OCI-LY1 (cell line): ENCODE results near the gene NMBR.
A peak's percentile ranks its signal among the peaks of the same experiment; 100 is the strongest.
"Not testable (repeated sequence)": the region's sequence is repeated elsewhere in the genome, so short reads cannot be mapped to it uniquely, and the experiment has no call there.

ENCODE experiments used
- H2AFZ ChIP-seq: fragments of 200-600 bp; sonication (generic), shearing (Covaris generic); 2 replicates; pipeline ENCODE4 v1.6.0; 2014; ENCODE audit warnings: antibody characterized with exemption, mild to moderate bottlenecking, low read length
- H3F3A ChIP-seq: fragments of 200-600 bp; sonication (generic), shearing (Covaris generic); 2 replicates; pipeline ENCODE4 v1.6.0; 2014; ENCODE audit warnings: mild to moderate bottlenecking, antibody characterized with exemption, low read length, moderate library complexity; ENCODE audit not compliant: insufficient read depth
- H3K27ac ChIP-seq: fragments of 200-600 bp; sonication (generic); 2 replicates; pipeline ENCODE4 v1.5.1; 2014; ENCODE audit warnings: low read length, mixed run types, mild to moderate bottlenecking, low read depth; ENCODE audit not compliant: poor library complexity, severe bottlenecking
- H3K27me3 ChIP-seq: fragments of 200-600 bp; sonication (generic); 2 replicates; pipeline ENCODE4 v1.6.0; 2014; ENCODE audit warnings: antibody characterized with exemption, mild to moderate bottlenecking, low read length, moderate library complexity; ENCODE audit not compliant: insufficient read depth
- H3K36me3 ChIP-seq: fragments of 200-600 bp; sonication (generic); 2 replicates; pipeline ENCODE4 v1.6.1; 2014; ENCODE audit warnings: mild to moderate bottlenecking, antibody characterized with exemption, low read length, moderate library complexity, mixed read lengths; ENCODE audit not compliant: insufficient read depth
- H3K4me1 ChIP-seq: fragments of 200-600 bp; sonication (generic); 2 replicates; pipeline ENCODE4 v1.5.1; 2014; ENCODE audit warnings: mild to moderate bottlenecking, low read length, moderate library complexity; ENCODE audit not compliant: insufficient read depth, severe bottlenecking
- H3K4me2 ChIP-seq: fragments of 200-600 bp; sonication (generic), shearing (Covaris generic); 2 replicates; pipeline ENCODE4 v1.6.1; 2014; ENCODE audit warnings: low read length
- H3K4me3 ChIP-seq: fragments of 200-600 bp; sonication (generic); 2 replicates; pipeline ENCODE4 v1.5.1; 2014; ENCODE audit warnings: low read length, low read depth, mild to moderate bottlenecking, mixed read lengths; ENCODE audit not compliant: poor library complexity, severe bottlenecking
- H3K79me2 ChIP-seq: fragments of 200-600 bp; shearing (Covaris generic); 2 replicates; pipeline ENCODE4 v1.6.1; 2016; ENCODE audit warnings: mixed run types, low read length, mixed read lengths; ENCODE audit not compliant: insufficient read depth
- H3K9ac ChIP-seq: fragments of 200-600 bp; sonication (generic), shearing (Covaris generic); 2 replicates; pipeline ENCODE4 v1.6.1; 2014; ENCODE audit warnings: mild to moderate bottlenecking, low read length, mixed read lengths
- H3K9me2 ChIP-seq: fragments of 200-600 bp; sonication (generic), shearing (Covaris generic); 2 replicates; pipeline ENCODE4 v1.6.1; 2014; ENCODE audit warnings: low read depth, mild to moderate bottlenecking, low read length, mixed read lengths
- H3K9me3 ChIP-seq: fragments of 200-600 bp; shearing (Covaris generic); 2 replicates; pipeline ENCODE4 v1.6.1; 2014; ENCODE audit warnings: low read length, mixed read lengths
- H4K20me1 ChIP-seq: fragments of 200-600 bp; sonication (generic), shearing (Covaris generic); 2 replicates; pipeline ENCODE4 v1.6.0; 2016; ENCODE audit warnings: mild to moderate bottlenecking, low read length; ENCODE audit not compliant: insufficient read depth
- EZH2 ChIP-seq: fragments of 200-600 bp; sonication (generic), shearing (Covaris generic); IDR thresholded peaks from 2 replicates; pipeline ENCODE4 v1.8.0; 2017; ENCODE audit warnings: borderline replicate concordance, mixed run types, mild to moderate bottlenecking, antibody characterized with exemption, low read length, moderate library complexity, mixed read lengths
- TF ChIP-seq, protein P1 (sequence below): fragments of 200-600 bp; sonication (generic), shearing (Covaris generic); IDR thresholded peaks from 2 replicates; pipeline ENCODE4 v1.5.1; 2017; ENCODE audit warnings: mild to moderate bottlenecking, antibody characterized with exemption, low read length, moderate library complexity, mixed read lengths

Gene NMBR

DNA sequence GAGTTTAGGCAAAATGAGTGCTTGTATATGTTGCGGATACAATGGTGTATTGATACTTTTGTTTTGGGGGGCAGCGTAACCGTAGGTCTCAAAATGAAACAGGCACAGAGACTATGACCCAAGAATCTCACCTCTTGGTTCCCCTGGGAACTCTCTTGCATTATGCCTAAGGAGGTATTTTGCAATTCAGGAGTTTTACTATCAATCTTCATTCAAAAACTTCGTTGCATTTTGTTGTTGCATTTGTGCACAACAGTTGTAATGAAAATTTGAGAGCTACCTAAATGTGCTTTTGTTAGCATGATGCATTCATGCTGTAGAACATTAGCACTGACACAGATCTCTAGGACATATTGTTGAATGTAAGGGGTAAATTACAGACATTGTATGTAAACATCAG, 18.3 kb upstream of the NMBR start:
- Histone ChIP-seq H3K4me3 (no peak overlapping the region), H3K27ac (no peak overlapping the region), H3K4me2 (no peak overlapping the region), H3K27me3 (no peaks in the 10 kb centered on the region), H3K9me2 (no peaks in the 10 kb centered on the region), H3K9ac (no peak overlapping the region), H2AFZ (no peak overlapping the region), H3F3A (no peaks in the 10 kb centered on the region), H3K4me1 (no peaks in the 10 kb centered on the region), H3K36me3 (peaks cover 25% of the 10 kb centered on the region), H3K9me3 (no peaks in the 10 kb centered on the region), H3K79me2 (peaks cover 53% of the 10 kb centered on the region), H4K20me1 (no peaks in the 10 kb centered on the region)
- TF ChIP-seq, protein P1, sequence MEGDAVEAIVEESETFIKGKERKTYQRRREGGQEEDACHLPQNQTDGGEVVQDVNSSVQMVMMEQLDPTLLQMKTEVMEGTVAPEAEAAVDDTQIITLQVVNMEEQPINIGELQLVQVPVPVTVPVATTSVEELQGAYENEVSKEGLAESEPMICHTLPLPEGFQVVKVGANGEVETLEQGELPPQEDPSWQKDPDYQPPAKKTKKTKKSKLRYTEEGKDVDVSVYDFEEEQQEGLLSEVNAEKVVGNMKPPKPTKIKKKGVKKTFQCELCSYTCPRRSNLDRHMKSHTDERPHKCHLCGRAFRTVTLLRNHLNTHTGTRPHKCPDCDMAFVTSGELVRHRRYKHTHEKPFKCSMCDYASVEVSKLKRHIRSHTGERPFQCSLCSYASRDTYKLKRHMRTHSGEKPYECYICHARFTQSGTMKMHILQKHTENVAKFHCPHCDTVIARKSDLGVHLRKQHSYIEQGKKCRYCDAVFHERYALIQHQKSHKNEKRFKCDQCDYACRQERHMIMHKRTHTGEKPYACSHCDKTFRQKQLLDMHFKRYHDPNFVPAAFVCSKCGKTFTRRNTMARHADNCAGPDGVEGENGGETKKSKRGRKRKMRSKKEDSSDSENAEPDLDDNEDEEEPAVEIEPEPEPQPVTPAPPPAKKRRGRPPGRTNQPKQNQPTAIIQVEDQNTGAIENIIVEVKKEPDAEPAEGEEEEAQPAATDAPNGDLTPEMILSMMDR: no peak
- TF ChIP-seq EZH2: no peak

DNA sequence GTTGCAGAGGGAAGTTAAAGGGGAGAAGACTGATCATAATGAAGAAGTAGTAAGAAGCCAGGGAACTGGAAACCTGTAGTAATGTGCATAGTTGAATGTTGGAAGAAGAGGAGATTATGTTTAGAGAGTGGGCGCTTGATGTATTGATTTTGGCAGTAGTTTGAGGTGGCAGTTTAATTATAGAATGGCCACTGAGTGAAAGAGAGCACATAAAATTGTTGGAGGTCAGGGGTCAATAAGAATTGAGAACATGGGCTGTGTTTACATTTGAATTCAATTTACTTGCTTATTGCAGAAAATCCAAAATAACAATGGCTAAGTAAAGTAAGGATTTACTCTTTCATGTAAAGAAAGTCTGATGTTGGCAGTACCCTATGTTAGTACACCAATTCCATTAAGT, 15.9 kb upstream of the NMBR start:
- H3K27me3 ChIP-seq: no peaks in the 10 kb centered on the region
- H3K9me3 ChIP-seq: no peaks in the 10 kb centered on the region
- no peak overlapping the region for H3K4me2 ChIP-seq
- no peak overlapping the region for H3K4me3 ChIP-seq
- TF ChIP-seq, protein P1: no peak
- no peak for TF ChIP-seq EZH2
- no peaks in the 10 kb centered on the region for H3K9me2 ChIP-seq
- H3K79me2 ChIP-seq: peaks cover 72% of the 10 kb centered on the region
- peaks cover 20% of the 10 kb centered on the region; the same call in 1 of the 2 replicates for H3K36me3 ChIP-seq
- no peak overlapping the region for H2AFZ ChIP-seq
- no peak overlapping the region for H3K9ac ChIP-seq
- no peaks in the 10 kb centered on the region for H4K20me1 ChIP-seq
- no peaks in the 10 kb centered on the region for H3F3A ChIP-seq
- H3K27ac ChIP-seq: no peak overlapping the region
- H3K4me1 ChIP-seq: no peaks in the 10 kb centered on the region

GRCh38 chr6:142156758-142157068, 9.8 kb upstream of the NMBR start:
- H4K20me1 ChIP-seq, H3F3A ChIP-seq, H3K4me3 ChIP-seq, H3K27me3 ChIP-seq, H3K4me2 ChIP-seq, H2AFZ ChIP-seq, H3K9me2 ChIP-seq, H3K9ac ChIP-seq, H3K36me3 ChIP-seq, H3K27ac ChIP-seq, H3K9me3 ChIP-seq: not testable (repeated sequence)
- peaks cover 89% of the 10 kb centered on the region for H3K79me2 ChIP-seq
- H3K4me1 ChIP-seq: peaks cover 25% of the 10 kb centered on the region

GRCh38 chr6:142155895-142156757, 9.2 kb upstream of the NMBR start:
- Histone ChIP-seq H2AFZ (no peak overlapping the region), H3K4me3 (peak overlapping the region; percentile 40), H3K4me1 (peaks cover 25% of the 10 kb centered on the region), H3K36me3 (peaks cover 5% of the 10 kb centered on the region; the same call in 1 of the 2 replicates), H3K9ac (peak overlapping the region; percentile 45; the same call in 1 of the 2 replicates), H3K27me3 (no peaks in the 10 kb centered on the region), H3F3A (no peaks in the 10 kb centered on the region), H3K4me2 (peak overlapping the region; percentile 60), H3K79me2 (peaks cover 88% of the 10 kb centered on the region), H3K9me2 (no peaks in the 10 kb centered on the region), H3K27ac (peak overlapping the region; percentile 76), H3K9me3 (no peaks in the 10 kb centered on the region), H4K20me1 (no peaks in the 10 kb centered on the region)
- TF ChIP-seq, protein P1: peak; percentile 46; the same call in 1 of the 2 replicates
- TF ChIP-seq EZH2: no peak
